GM13977 (cell line): ENCODE results near the gene GATB.
A peak's percentile ranks its signal among the peaks of the same experiment; 100 is the strongest.

Experiments
- DNase-seq: peaks from one replicate; pipeline ENCODE4 v3.0.0; 2012; ENCODE audit warnings: low spot score
- CTCF ChIP-seq: IDR thresholded peaks from 2 replicates; pipeline ENCODE4 v1.5.1; 2012; ENCODE audit warnings: mild to moderate bottlenecking, control low read depth; ENCODE audit not compliant: insufficient read depth; ENCODE audit errors: extremely low read depth, missing control alignments
- in situ Hi-C: fragments of 300-500 bp; cut with MboI; formaldehyde crosslinking; loops from one replicate; pipeline ENCODE4 v1.12.0; 2022; ENCODE audit warnings: low sequenced_read_pairs, low pct_unique_long_range_greater_than_20kb, mixed read lengths, inconsistent platforms; ENCODE audit not compliant: unreplicated experiment

GATB gene

GRCh38 chr4:151806511-151806927 is 45.7 kb upstream of the GATB start:
- TF ChIP-seq CTCF = no peak
- in situ Hi-C loops = no loop called here
- no peak for DNase-seq

- TF ChIP-seq CTCF = no peak
- no peak for DNase-seq
- in situ Hi-C loops = no loop called here
Measured at GRCh38 chr4:151804821-151805220, 44.0 kb upstream of the GATB start.

GRCh38 chr4:151804086-151804630 is 43.4 kb upstream of the GATB start:
- no peak for TF ChIP-seq CTCF
- in situ Hi-C loops = no loop called here
- no peak for DNase-seq

- DNase-seq = no peak
- TF ChIP-seq CTCF = no peak
- in situ Hi-C loops = no loop called here
Measured at GRCh38 chr4:151803246-151803645, 42.4 kb upstream of the GATB start.

GRCh38 chr4:151801547-151802516 is 41.0 kb upstream of the GATB start:
- in situ Hi-C loops = no loop called here
- DNase-seq = peak; percentile 30

More at GRCh38 chr4:151801547-151802516, 41.0 kb upstream of the GATB start:
- TF ChIP-seq CTCF = peak; percentile 78
